Lower lobe of right lung (tissue), 2 donors: Measurements from ENCODE around the gene GNAT3. TPM values are rescaled to one million over a fixed set of nuclear protein-coding genes. Genes with fewer than 3 reads are reported as not detected.

ENCODE experiments used
- ATAC-seq, 2 donors: fragments of 200-7000 bp; cut with Tn5 transposase; one replicate each; pipeline ENCODE4 v1.9.1; 2020 to 2022; ENCODE audit warnings: mild to moderate bottlenecking in 2 of 2, moderate library complexity in 2 of 2
- DNase-seq: peaks from one replicate; pipeline ENCODE4 v3.0.0-alpha.2; 2020
- H3K27ac ChIP-seq: fragments of 200-600 bp; one replicate; pipeline ENCODE4 v1.8.0; 2022
- H3K27me3 ChIP-seq: fragments of 200-600 bp; one replicate; pipeline ENCODE4 v1.8.0; 2022; ENCODE audit warnings: low read depth
- H3K36me3 ChIP-seq: fragments of 200-600 bp; one replicate; pipeline ENCODE4 v1.8.0; 2022; ENCODE audit warnings: mild to moderate bottlenecking
- H3K4me1 ChIP-seq: fragments of 200-600 bp; one replicate; pipeline ENCODE4 v1.8.0; 2022
- H3K4me3 ChIP-seq: fragments of 200-600 bp; one replicate; pipeline ENCODE4 v1.8.0; 2022; ENCODE audit warnings: mild to moderate bottlenecking
- H3K9me3 ChIP-seq: fragments of 200-600 bp; one replicate; pipeline ENCODE4 v1.8.0; 2022
- CTCF ChIP-seq: fragments of 200-600 bp; IDR thresholded peaks from one replicate; pipeline ENCODE4 v1.8.0; 2022; ENCODE audit warnings: antibody characterized with exemption, mild to moderate bottlenecking
- intact Hi-C: fragments of 100-400 bp; cut with DNase I; formaldehyde crosslinking; loops from one replicate; pipeline ENCODE4 v1.11.0; 2022
- total RNA-seq: library from RNA; stranded (reverse); fragmentation: NEBNext Ultra II Directional; extraction: Animal tissue kit (Norgen Biotek cat#: 25700); gene quantifications from one replicate; pipeline ENCODE4 v1.2.1, GENCODE V29; 2021
- donor health status: DM: no; HTN: yes; CAD: no; lungs with severe emphysema.

GNAT3 gene
- total RNA-seq, 1 donor from 2014 or later, result not detected

- H3K4me1 ChIP-seq, result no peaks in the 10 kb centered on the region
- DNase-seq, result no peak
- intact Hi-C loops, result no loop called here
- no peaks in the 10 kb centered on the region for H3K9me3 ChIP-seq
- no peaks in the 10 kb centered on the region for H3K27me3 ChIP-seq
- H3K27ac ChIP-seq, result no peak overlapping the region
- TF ChIP-seq CTCF, result no peak
- H3K4me3 ChIP-seq, result no peak overlapping the region
- no peak for ATAC-seq
- H3K36me3 ChIP-seq, result no peaks in the 10 kb centered on the region
Observed at GRCh38 chr7:80542398-80542797, 30.5 kb upstream of the GNAT3 start.

GRCh38 chr7:80540836-80541235 lies 29.0 kb upstream of the GNAT3 start:
- no peaks in the 10 kb centered on the region for H3K4me1 ChIP-seq
- DNase-seq, result no peak
- TF ChIP-seq CTCF, result no peak
- H3K27me3 ChIP-seq, result no peaks in the 10 kb centered on the region
- H3K27ac ChIP-seq, result no peak overlapping the region
- no peak overlapping the region for H3K4me3 ChIP-seq
- no peak for ATAC-seq
- intact Hi-C loops, result no loop called here
- no peaks in the 10 kb centered on the region for H3K9me3 ChIP-seq
- H3K36me3 ChIP-seq, result no peaks in the 10 kb centered on the region

- Histone ChIP-seq H3K27me3 (no peaks in the 10 kb centered on the region), H3K4me3 (no peak overlapping the region), H3K9me3 (no peaks in the 10 kb centered on the region), H3K36me3 (no peaks in the 10 kb centered on the region), H3K4me1 (no peaks in the 10 kb centered on the region), H3K27ac (no peak overlapping the region)
- DNase-seq (no peak), ATAC-seq (no peak)
- TF ChIP-seq CTCF, result no peak
- intact Hi-C loops, result no loop called here
Observed at GRCh38 chr7:80537091-80537490, 25.2 kb upstream of the GNAT3 start.

GRCh38 chr7:80536426-80536825 lies 24.6 kb upstream of the GNAT3 start:
- H3K4me3 ChIP-seq, result no peak overlapping the region
- TF ChIP-seq CTCF, result no peak
- no peaks in the 10 kb centered on the region for H3K36me3 ChIP-seq
- H3K27ac ChIP-seq, result no peak overlapping the region
- DNase-seq, result no peak
- H3K27me3 ChIP-seq, result no peaks in the 10 kb centered on the region
- H3K4me1 ChIP-seq, result no peaks in the 10 kb centered on the region
- H3K9me3 ChIP-seq, result no peaks in the 10 kb centered on the region
- intact Hi-C loops, result no loop called here
- ATAC-seq, result no peak

- ATAC-seq, result no peak
- DNase-seq, result no peak
- intact Hi-C loops, result no loop called here
- Histone ChIP-seq H3K9me3 (no peaks in the 10 kb centered on the region), H3K4me1 (no peaks in the 10 kb centered on the region), H3K27ac (no peak overlapping the region), H3K27me3 (no peaks in the 10 kb centered on the region), H3K4me3 (no peak overlapping the region), H3K36me3 (no peaks in the 10 kb centered on the region)
- TF ChIP-seq CTCF, result no peak
Observed at GRCh38 chr7:80533287-80533686, 21.4 kb upstream of the GNAT3 start.

GRCh38 chr7:80532153-80532552 lies 20.3 kb upstream of the GNAT3 start:
- H3K27ac ChIP-seq, result no peak overlapping the region
- no peaks in the 10 kb centered on the region for H3K27me3 ChIP-seq
- DNase-seq (no peak), ATAC-seq (no peak)
- intact Hi-C loops, result no loop called here
- TF ChIP-seq CTCF, result no peak
- no peak overlapping the region for H3K4me3 ChIP-seq
- no peaks in the 10 kb centered on the region for H3K9me3 ChIP-seq
- no peaks in the 10 kb centered on the region for H3K4me1 ChIP-seq
- H3K36me3 ChIP-seq, result no peaks in the 10 kb centered on the region
